Natural killer cell treated with Interleukin-12 subunit alpha and Interleukin-12 subunit beta and Interleukin-15 and Interleukin-18, amount 100 ng/mL, for 72 hours (primary cell): ENCODE measurements around the gene ADAMTSL1. TPM values are rescaled to one million over a fixed set of nuclear protein-coding genes. Genes with fewer than 3 reads are reported as not detected.

Experiments
- ATAC-seq, 2 donors: fragments of 150-1000 bp; cut with Tn5 transposase in 1 of 2; sonication (Bioruptor Pico), chemical (Tn5 transposase) in 1 of 2; 2 replicates each; pipeline ENCODE4 v1.10.0; 2021
- DNase-seq: peaks from one replicate; pipeline ENCODE4 v3.0.0; 2022; ENCODE audit warnings: low spot score
- H3K27ac Mint-ChIP-seq, 2 donors: 1 replicate in 1 of 2; 2 replicates in 1 of 2; pipeline ENCODE4 v1.8.0; 2022; ENCODE audit warnings: mixed read lengths in 2 of 2, mild to moderate bottlenecking in 1 of 2, moderate library complexity in 1 of 2
- H3K27me3 Mint-ChIP-seq, 2 donors: 1 replicate in 1 of 2; 2 replicates in 1 of 2; pipeline ENCODE4 v1.8.0; 2022; ENCODE audit warnings: mixed read lengths in 2 of 2
- H3K36me3 Mint-ChIP-seq: one replicate; pipeline ENCODE4 v1.8.0; 2022; ENCODE audit warnings: mixed read lengths
- H3K4me1 Mint-ChIP-seq, 2 donors: 1 replicate in 1 of 2; 2 replicates in 1 of 2; pipeline ENCODE4 v1.8.0; 2022; ENCODE audit warnings: low read depth in 2 of 2, mixed read lengths in 2 of 2, mild to moderate bottlenecking in 1 of 2
- H3K4me3 Mint-ChIP-seq: one replicate; pipeline ENCODE4 v1.8.0; 2022; ENCODE audit warnings: mixed read lengths
- H3K9me3 Mint-ChIP-seq: 2 replicates; pipeline ENCODE4 v1.8.0; 2022; ENCODE audit warnings: mixed read lengths
- total RNA-seq, 2 donors: library from RNA; stranded (reverse); gene quantifications; one replicate each; pipeline ENCODE4 v1.2.3, GENCODE V29; 2022

The ADAMTSL1 gene
- total RNA-seq, 2 donors from 2014 or later = not detected

DNA sequence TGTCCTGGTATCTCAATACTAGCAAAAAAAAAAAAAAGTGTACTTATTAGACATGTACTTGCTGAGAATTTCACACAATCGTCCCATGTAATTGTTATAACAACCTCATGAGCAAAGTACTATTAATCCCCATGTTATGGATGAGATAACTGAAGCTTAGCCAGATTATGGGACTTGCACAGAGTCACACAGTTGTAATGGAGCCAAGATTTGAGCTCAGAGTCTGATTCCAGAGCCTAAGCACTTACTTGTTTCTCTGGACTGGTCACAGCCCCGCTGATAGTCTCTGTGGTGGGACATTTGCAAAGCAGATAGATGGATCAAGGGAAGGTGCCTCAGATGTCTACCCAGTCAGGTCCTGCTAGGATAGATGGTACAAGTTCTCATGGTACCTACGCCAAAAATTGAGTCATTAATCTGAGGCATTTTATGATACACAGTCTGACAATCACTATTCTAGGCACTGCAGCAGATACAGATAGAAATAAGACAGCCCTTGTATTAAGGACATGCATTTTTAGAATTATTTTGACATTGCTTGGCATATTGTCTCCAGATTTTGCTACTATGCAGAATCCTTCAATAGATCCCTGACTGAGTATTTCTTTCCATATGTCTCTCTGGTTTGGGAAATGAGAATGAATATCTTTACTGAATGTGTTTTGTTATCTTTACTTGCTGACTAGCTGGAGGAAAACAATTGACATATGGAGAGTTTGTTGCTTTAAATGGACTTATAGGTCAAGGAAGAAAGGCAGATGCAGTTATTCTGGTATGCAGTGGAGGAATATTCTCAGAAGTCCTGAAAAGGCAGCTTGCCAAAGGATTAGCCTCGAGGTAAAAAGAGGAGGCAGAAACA, 149.5 kb downstream of the ADAMTSL1 start:
- no peaks in the 10 kb centered on the region for H3K9me3 Mint-ChIP-seq
- ATAC-seq (no peak), DNase-seq (no peak)

DNA sequence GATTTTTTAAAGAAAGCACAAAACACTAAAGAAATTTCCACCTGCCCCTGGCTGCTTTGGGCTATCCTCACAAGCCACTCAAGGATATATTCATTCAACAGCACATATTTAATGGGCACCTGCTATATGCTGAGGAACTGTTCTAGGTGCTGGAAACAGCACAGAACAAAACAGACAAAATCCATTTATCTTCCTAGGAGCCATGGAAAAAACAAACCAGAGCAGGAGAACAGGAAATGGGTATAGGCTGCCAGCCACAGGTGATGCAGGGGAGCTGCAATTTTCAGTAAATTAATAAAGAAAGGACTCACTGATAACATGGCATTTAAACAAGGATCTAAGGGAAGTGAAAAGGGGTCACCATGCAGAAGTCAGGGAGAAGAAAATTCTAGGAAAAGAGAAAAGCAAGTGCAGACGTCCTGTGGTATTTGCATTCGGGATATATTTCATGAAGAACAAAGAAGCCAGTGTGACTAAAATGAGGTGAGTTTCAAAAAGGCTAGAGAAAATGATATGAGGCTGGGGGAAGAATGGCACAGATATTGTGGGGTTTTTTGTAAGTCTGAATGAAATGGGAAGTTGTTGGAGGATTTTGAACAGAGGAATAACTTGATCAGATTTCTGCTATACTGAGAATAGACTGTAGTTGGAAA, 152.2 kb downstream of the ADAMTSL1 start:
- Mint-ChIP-seq H3K36me3 (no peaks in the 10 kb centered on the region), H3K4me1 (no peaks in the 10 kb centered on the region), H3K9me3 (no peaks in the 10 kb centered on the region), H3K4me3 (no peak overlapping the region), H3K27ac (no peak overlapping the region), H3K27me3 (no peaks in the 10 kb centered on the region)
- DNase-seq = no peak
- no peak for ATAC-seq

More for the DNA sequence above, 149.5 kb downstream of the ADAMTSL1 start:
- H3K4me3 Mint-ChIP-seq = no peak overlapping the region
- no peaks in the 10 kb centered on the region for H3K27me3 Mint-ChIP-seq
- no peaks in the 10 kb centered on the region for H3K36me3 Mint-ChIP-seq
- no peaks in the 10 kb centered on the region for H3K4me1 Mint-ChIP-seq
- H3K27ac Mint-ChIP-seq = no peak overlapping the region

DNA sequence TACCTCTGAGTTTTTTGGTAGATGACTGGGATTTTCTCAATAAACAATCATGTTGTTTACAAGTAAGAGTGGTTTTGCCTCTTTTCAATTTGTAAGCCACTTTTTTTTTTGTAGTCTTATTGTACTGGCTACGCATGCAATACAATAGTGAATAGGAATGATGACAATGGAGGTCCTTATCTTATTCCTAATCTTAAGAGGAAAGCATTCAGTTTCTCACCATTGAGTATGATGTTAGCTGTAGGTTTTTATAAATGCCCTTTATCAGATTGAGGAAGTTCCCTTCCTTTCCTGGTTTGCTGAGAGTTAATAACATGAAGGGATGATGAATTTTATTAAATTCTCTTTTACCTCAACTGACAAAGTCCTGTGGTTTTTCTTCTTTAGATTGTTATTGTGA, 155.2 kb downstream of the ADAMTSL1 start:
- Mint-ChIP-seq H3K4me1 (no peaks in the 10 kb centered on the region), H3K27ac (no peak overlapping the region), H3K27me3 (no peaks in the 10 kb centered on the region), H3K36me3 (no peaks in the 10 kb centered on the region), H3K4me3 (no peak overlapping the region), H3K9me3 (no peaks in the 10 kb centered on the region)
- DNase-seq = no peak
- no peak for ATAC-seq

DNA sequence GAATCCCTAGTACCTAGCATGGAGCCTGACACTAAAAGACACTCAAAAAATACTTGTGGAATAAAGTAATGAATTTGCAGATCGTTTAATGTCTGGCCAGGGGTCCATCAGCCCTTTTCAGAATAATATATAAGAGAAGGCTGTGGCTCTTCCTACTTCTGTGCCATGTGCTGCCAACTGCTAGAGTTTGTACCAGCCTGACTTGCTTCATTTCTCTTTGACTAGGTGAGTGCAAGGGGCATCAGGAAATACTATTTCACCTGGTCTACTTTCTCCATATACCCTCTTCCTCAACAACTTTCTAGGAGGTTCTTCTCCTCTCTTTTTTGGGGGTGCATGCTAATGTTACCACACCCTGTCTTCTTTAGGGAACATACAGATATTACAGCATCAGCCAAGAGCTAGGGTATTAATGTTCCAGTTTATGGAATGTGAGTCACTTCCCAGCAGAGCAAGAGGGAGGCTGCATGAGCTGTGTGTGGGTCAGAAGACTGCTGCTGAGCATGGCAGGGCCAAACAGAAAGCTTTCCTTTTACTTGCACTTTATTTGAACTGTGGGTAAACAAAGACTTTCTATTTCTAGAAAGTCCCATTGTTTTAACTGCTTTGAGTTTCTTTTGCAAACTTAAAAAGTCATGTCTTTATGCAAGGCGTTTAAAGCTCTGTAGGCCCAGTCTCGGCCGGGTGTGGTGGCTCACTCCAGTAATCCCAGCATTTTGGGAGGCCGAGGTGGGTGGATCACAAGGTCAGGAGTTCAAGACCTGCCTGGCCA, 158.9 kb downstream of the ADAMTSL1 start:
- Mint-ChIP-seq H3K4me1 (no peaks in the 10 kb centered on the region), H3K36me3 (no peaks in the 10 kb centered on the region), H3K27ac (no peak overlapping the region), H3K4me3 (no peak overlapping the region), H3K9me3 (peaks cover 4% of the 10 kb centered on the region), H3K27me3 (no peaks in the 10 kb centered on the region)
- DNase-seq = no peak
- no peak for ATAC-seq

DNA sequence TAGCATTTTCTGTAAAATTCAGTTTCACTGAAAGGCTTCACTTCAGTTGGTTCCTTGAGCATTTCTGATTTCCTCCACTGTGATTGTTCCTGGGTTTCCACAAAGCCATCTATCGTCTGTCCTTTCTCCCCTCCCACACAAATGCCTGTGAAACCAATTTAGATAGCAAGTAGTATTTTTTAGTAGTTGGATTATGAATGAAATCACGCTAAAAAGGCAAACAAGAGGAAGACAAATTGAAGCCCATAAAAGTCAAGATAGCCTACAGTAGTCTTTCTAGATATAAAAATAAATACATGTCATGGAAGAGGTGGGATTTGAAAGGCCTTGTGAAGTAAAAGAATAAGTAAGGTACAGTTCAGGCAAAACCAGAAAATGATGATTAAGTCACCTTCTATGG, 162.8 kb downstream of the ADAMTSL1 start:
- no peaks in the 10 kb centered on the region for H3K36me3 Mint-ChIP-seq
- DNase-seq = no peak
- H3K4me1 Mint-ChIP-seq = no peaks in the 10 kb centered on the region
- H3K27me3 Mint-ChIP-seq = no peaks in the 10 kb centered on the region
- ATAC-seq = no peak
- H3K9me3 Mint-ChIP-seq = peaks cover 10% of the 10 kb centered on the region
- no peak overlapping the region for H3K4me3 Mint-ChIP-seq
- no peak overlapping the region for H3K27ac Mint-ChIP-seq

DNA sequence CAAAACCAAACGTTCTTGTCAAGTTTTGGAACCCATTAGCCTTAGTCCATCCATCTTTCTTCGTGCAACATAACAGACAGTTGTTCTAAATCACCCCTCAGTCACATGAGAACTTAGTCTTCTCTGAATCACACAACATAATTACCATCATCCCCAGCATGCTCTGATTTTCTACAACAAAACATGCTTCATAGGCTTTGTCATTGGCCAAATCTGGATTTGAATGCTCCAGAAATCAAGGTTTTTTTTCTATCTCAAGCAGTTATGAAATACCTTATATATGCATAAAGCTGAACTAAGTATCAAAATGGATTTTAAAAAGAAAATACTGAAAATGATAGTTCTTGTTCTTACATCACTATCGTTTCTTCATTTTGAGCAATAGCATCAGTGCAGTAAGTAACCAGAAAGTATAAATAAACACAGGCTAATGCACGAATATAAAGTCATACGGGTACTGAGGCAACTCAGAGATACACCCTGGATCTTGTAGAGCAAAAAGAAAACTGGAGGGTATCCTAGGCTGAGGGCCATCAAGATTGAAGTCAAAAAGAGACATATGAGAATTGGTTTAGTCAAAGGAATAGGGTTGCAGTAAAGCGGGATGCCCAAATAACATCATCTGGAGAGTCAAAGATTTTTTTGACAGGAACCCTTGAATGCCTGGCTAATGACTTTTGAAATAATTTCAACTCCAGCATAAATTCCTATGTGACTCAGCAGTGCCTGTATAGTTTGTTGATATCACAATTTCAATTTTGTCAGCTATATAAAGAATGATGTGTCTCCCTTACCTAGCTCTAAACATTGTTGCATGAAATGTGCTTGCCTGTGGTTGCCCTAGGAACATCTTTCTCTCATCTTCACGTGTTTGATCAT, 164.7 kb downstream of the ADAMTSL1 start:
- DNase-seq = no peak
- H3K27ac Mint-ChIP-seq = no peak overlapping the region
- no peaks in the 10 kb centered on the region for H3K4me1 Mint-ChIP-seq
- ATAC-seq = no peak
- H3K36me3 Mint-ChIP-seq = no peaks in the 10 kb centered on the region
- H3K4me3 Mint-ChIP-seq = no peak overlapping the region
- H3K9me3 Mint-ChIP-seq = peaks cover 10% of the 10 kb centered on the region
- no peaks in the 10 kb centered on the region for H3K27me3 Mint-ChIP-seq

DNA sequence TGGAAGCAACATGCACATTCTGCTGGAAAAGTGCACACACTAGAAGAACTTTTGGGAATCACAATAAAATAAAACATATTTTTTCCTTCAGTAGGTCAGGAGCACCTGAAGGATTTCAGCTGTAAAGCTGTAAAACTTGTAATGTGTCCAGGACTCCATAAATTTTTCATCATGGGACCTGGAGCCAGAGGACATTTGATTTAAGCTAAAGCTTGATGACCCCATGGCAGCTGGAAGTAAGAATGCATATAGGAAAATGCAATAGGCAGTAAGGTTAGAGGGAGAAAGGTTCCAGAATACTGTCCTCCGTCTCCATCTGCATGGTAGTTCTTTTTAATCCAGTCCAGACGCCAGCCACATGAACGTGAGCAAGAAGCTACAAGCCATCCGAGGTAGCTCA, 166.0 kb downstream of the ADAMTSL1 start:
- Mint-ChIP-seq H3K4me3 (no peak overlapping the region), H3K27ac (no peak overlapping the region), H3K4me1 (no peaks in the 10 kb centered on the region), H3K9me3 (peaks cover 10% of the 10 kb centered on the region), H3K27me3 (no peaks in the 10 kb centered on the region), H3K36me3 (no peaks in the 10 kb centered on the region)
- DNase-seq = no peak
- no peak for ATAC-seq

DNA sequence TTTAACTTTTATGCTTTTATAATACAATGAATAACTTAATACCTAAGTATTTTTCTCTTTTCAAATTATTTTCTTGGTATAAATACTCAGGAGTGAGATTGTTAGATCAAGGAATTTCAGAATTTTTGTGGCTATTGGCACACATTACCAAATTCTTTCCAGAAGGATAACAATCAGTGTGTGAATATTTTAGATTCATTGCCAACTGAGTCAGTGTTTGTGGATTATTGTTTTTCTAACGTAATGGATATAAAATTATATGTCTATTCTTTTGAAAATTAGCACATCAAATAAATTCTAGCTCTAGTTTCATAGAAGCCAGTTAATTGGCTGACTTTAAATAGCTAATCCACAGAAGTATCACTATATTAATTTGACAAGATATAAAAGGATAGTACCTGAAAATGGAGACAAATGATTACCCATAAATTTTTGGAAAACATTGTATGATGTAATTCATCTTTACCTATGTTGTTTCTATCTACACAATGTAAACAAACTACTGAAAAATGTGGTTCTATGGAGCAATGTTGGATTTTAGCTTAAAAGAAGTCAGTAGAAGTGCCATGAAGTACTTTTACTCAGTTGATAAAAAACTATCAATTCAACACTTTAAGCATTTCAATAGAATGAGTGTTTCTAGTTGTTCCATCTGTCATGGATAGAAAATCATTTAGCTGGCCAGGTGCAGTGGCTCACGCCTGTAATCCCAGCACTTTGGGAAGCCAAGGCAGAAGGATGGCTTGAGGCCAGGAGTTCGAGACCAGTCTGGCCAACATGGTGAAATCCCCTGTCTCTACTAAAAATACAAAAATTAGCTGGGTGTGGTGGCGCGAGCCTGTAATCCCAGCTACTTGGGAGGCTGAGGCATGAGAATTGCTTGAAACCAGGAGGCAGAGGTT, 185.1 kb downstream of the ADAMTSL1 start:
- ATAC-seq = no peak

DNA sequence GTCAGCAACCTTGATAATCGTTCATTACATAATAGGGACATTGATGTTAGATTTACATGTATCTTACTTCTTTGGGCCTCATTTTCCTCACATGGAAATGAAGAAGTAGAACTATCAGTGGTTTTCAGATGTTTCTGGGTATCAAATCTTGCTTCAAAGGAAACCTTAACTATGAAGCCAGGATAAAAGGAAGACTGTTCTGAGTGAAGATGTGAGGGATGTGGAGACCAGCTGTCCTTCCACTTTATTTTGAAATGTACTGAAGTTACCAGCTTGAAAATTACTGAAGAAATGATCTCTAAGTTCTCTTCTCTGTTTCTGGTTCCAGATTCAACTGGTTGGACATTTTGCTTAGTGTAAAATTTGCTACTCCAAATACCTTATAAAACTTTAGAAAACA, 186.0 kb downstream of the ADAMTSL1 start:
- Mint-ChIP-seq H3K27me3 (no peaks in the 10 kb centered on the region), H3K4me1 (no peaks in the 10 kb centered on the region), H3K9me3 (no peaks in the 10 kb centered on the region), H3K27ac (no peak overlapping the region), H3K36me3 (no peaks in the 10 kb centered on the region), H3K4me3 (no peak overlapping the region)
- ATAC-seq = no peak
- DNase-seq = no peak

More for the DNA sequence above, 185.1 kb downstream of the ADAMTSL1 start:
- no peak for DNase-seq
- H3K9me3 Mint-ChIP-seq = no peaks in the 10 kb centered on the region
- H3K4me3 Mint-ChIP-seq = no peak overlapping the region
- H3K27me3 Mint-ChIP-seq = no peaks in the 10 kb centered on the region
- no peak overlapping the region for H3K27ac Mint-ChIP-seq
- H3K4me1 Mint-ChIP-seq = no peaks in the 10 kb centered on the region
- no peaks in the 10 kb centered on the region for H3K36me3 Mint-ChIP-seq

DNA sequence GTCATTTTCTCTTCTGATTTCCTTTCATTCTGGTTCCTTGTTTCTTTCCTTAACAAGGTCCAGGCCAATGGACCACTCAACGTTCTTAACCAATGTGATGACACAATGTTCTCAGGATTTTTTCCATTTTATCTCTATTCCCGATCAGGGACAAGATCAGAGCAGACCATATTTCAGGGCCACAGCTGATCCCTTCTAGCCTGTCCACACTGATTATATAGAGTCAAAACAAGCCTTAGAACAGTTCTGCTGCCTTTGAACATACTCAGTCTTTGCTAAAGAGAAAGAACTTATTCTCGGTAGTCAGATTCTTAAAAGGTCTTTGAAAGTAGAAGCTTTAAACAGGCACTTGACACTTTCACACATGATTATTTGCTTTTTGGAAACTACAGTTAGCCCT, 188.4 kb downstream of the ADAMTSL1 start:
- H3K27ac Mint-ChIP-seq = no peak overlapping the region
- H3K4me1 Mint-ChIP-seq = no peaks in the 10 kb centered on the region
- no peak overlapping the region for H3K4me3 Mint-ChIP-seq
- ATAC-seq = no peak
- no peak for DNase-seq
- no peaks in the 10 kb centered on the region for H3K36me3 Mint-ChIP-seq
- H3K27me3 Mint-ChIP-seq = peaks cover 0 to 9% of the 10 kb centered on the region in 2 donors
- no peaks in the 10 kb centered on the region for H3K9me3 Mint-ChIP-seq

DNA sequence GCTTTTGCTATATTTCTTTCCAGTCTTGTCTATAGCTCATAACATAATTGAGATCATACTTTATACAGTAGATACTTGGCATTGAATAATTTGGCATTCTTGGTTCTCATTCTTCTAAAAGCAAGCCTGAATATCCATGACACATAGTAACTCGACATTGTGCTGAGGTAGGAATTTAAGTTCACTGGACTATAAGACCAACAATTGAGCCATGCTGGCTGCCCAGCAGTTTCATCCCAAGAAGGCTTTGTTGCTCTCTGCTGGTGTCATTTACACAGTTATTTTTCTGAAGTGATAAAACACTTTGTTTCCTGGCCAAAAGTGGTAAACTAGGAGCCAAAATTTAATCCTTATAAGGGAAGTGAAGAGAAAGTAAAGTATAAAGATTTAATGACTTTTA, 192.0 kb downstream of the ADAMTSL1 start:
- ATAC-seq = no peak
- Mint-ChIP-seq H3K36me3 (no peaks in the 10 kb centered on the region), H3K4me3 (no peak overlapping the region)

DNA sequence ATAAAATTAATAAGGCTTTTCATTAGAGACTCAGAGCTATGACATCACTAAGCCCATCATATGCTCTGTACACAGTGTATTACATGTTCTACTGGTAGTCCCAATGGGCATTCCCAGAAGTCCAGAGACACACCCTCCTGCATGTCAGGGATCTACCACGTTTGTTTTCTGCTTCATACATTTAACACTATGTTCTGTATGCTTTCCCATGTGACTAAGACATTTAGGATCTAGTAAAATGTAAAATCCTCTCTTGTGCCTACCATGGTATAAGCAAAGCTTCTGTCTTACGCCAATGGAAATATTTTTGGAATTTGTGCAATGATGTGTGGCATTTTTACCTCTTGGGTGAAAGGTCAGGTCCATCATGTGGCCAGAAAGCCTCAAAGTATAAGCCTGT, 192.4 kb downstream of the ADAMTSL1 start:
- H3K4me3 Mint-ChIP-seq = no peak overlapping the region
- peaks cover 0 to 19% of the 10 kb centered on the region in 2 donors for H3K27me3 Mint-ChIP-seq
- H3K9me3 Mint-ChIP-seq = no peaks in the 10 kb centered on the region
- no peak for ATAC-seq
- no peaks in the 10 kb centered on the region for H3K36me3 Mint-ChIP-seq
- H3K4me1 Mint-ChIP-seq = no peaks in the 10 kb centered on the region
- H3K27ac Mint-ChIP-seq = no peak overlapping the region
- DNase-seq = no peak

More for the DNA sequence above, 192.0 kb downstream of the ADAMTSL1 start:
- no peaks in the 10 kb centered on the region for H3K4me1 Mint-ChIP-seq
- H3K27ac Mint-ChIP-seq = no peak overlapping the region
- no peaks in the 10 kb centered on the region for H3K9me3 Mint-ChIP-seq
- H3K27me3 Mint-ChIP-seq = peaks cover 0 to 15% of the 10 kb centered on the region in 2 donors
- DNase-seq = no peak
